Neuronal stem cell (in vitro differentiated cells): Measurements from ENCODE around the gene CCDC121.

Source experiments
- DNase-seq: peaks from one replicate; pipeline ENCODE4 v3.0.0-alpha.2; 2013; ENCODE audit warnings: low spot score
- H2AFZ ChIP-seq: one replicate; pipeline ENCODE4 v1.6.1; 2013; ENCODE audit warnings: mild to moderate bottlenecking, low read length, inconsistent platforms
- H2AK5ac ChIP-seq: 2 replicates; pipeline ENCODE4 v1.6.1; 2013; ENCODE audit warnings: low read depth, mild to moderate bottlenecking, inconsistent platforms, low read length, moderate library complexity, mixed read lengths
- H2BK120ac ChIP-seq: 2 replicates; pipeline ENCODE4 v1.6.1; 2013; ENCODE audit warnings: low read depth, mild to moderate bottlenecking, inconsistent platforms, low read length, moderate library complexity, mixed read lengths
- H2BK12ac ChIP-seq: one replicate; pipeline ENCODE4 v1.6.1; 2013; ENCODE audit warnings: low read length, inconsistent platforms
- H2BK15ac ChIP-seq: 2 replicates; pipeline ENCODE4 v1.6.1; 2013; ENCODE audit warnings: mild to moderate bottlenecking, low read length, inconsistent platforms, mixed read lengths
- H2BK5ac ChIP-seq: one replicate; pipeline ENCODE4 v1.6.1; 2013; ENCODE audit warnings: inconsistent platforms, mild to moderate bottlenecking, low read length, moderate library complexity
- H3K14ac ChIP-seq: one replicate; pipeline ENCODE4 v1.6.1; 2013; ENCODE audit warnings: low read length, inconsistent platforms
- H3K18ac ChIP-seq: 2 replicates; pipeline ENCODE4 v1.6.1; 2013; ENCODE audit warnings: low read length, inconsistent platforms
- H3K23ac ChIP-seq: 2 replicates; pipeline ENCODE4 v1.6.1; 2013; ENCODE audit warnings: low read depth, mild to moderate bottlenecking, mixed read lengths, low read length, inconsistent platforms; ENCODE audit not compliant: poor library complexity
- H3K27ac ChIP-seq: replicated peaks from 3 replicates; pipeline ENCODE4 v1.5.1; 2013; ENCODE audit warnings: low read length, inconsistent platforms
- H3K27me3 ChIP-seq, 3 experiments: 2 replicates each; pipeline ENCODE4 v1.6.1; 2013; ENCODE audit warnings: low read length in 3 of 3, mild to moderate bottlenecking in 2 of 3, inconsistent platforms in 1 of 3, low read depth in 1 of 3, mixed read lengths in 1 of 3, moderate library complexity in 1 of 3; ENCODE audit not compliant: control insufficient read depth in 3 of 3, insufficient read depth in 3 of 3
- H3K36me3 ChIP-seq, 2 donors: replicated peaks in 1 of 2; 2 replicates each; pipeline ENCODE4 v1.6.1; 2013; ENCODE audit warnings: low read length in 2 of 2; ENCODE audit not compliant: control insufficient read depth in 2 of 2, insufficient read depth in 2 of 2
- H3K4ac ChIP-seq: 2 replicates; pipeline ENCODE4 v1.6.1; 2013; ENCODE audit warnings: inconsistent platforms, mild to moderate bottlenecking, low read length, moderate library complexity
- H3K4me1 ChIP-seq, 2 donors: 1 replicate in 1 of 2; 2 replicates in 1 of 2; pipeline ENCODE4 v1.6.1; 2013; ENCODE audit warnings: low read length in 2 of 2, low read depth in 1 of 2; ENCODE audit not compliant: control insufficient read depth in 2 of 2, insufficient read depth in 1 of 2
- H3K4me2 ChIP-seq: one replicate; pipeline ENCODE4 v1.6.1; 2013; ENCODE audit warnings: mild to moderate bottlenecking, low read length, inconsistent platforms; ENCODE audit not compliant: insufficient read depth, poor library complexity, severe bottlenecking
- H3K4me3 ChIP-seq, 2 donors: 2 replicates each; pipeline ENCODE4 v1.5.1; 2013; ENCODE audit warnings: low read length in 2 of 2, mild to moderate bottlenecking in 2 of 2, inconsistent platforms in 1 of 2, moderate library complexity in 1 of 2
- H3K79me1 ChIP-seq: one replicate; pipeline ENCODE4 v1.6.1; 2013; ENCODE audit warnings: low read depth, mild to moderate bottlenecking, inconsistent platforms, low read length, moderate library complexity
- H3K9ac ChIP-seq: one replicate; pipeline ENCODE4 v1.6.1; 2013; ENCODE audit warnings: mild to moderate bottlenecking, low read depth, low read length, inconsistent platforms; ENCODE audit not compliant: poor library complexity
- H3K9me3 ChIP-seq, 2 donors: replicated peaks in 1 of 2; 2 replicates each; pipeline versions ENCODE3 to v1.6.1; 2013; ENCODE audit warnings: low read length in 2 of 2, mild to moderate bottlenecking in 2 of 2, inconsistent platforms in 1 of 2, low read depth in 1 of 2, mixed read lengths in 1 of 2, moderate library complexity in 1 of 2; ENCODE audit not compliant: control insufficient read depth in 2 of 2, insufficient read depth in 1 of 2
- H4K8ac ChIP-seq: one replicate; pipeline ENCODE4 v1.6.1; 2013; ENCODE audit warnings: low read depth, mild to moderate bottlenecking, inconsistent platforms, low read length, moderate library complexity
- H4K91ac ChIP-seq: one replicate; pipeline ENCODE4 v1.6.1; 2013; ENCODE audit warnings: low read length, low read depth, mild to moderate bottlenecking, inconsistent platforms; ENCODE audit not compliant: poor library complexity
- WGBS, 2 donors: extraction: QIAGEN DNeasy Blood & Tissue Kit; methylation state at CpG; one replicate each; pipeline ENCODE4 v1.1.7; 2013; ENCODE audit warnings: missing lambda C conversion rate in 2 of 2, mixed read lengths in 1 of 2; ENCODE audit not compliant: insufficient read length in 2 of 2, insufficient replicate concordance in 1 of 2; ENCODE audit errors: extremely low coverage in 2 of 2; 5-methylcytosine and 5-hydroxymethylcytosine counted together

CCDC121 gene

DNA sequence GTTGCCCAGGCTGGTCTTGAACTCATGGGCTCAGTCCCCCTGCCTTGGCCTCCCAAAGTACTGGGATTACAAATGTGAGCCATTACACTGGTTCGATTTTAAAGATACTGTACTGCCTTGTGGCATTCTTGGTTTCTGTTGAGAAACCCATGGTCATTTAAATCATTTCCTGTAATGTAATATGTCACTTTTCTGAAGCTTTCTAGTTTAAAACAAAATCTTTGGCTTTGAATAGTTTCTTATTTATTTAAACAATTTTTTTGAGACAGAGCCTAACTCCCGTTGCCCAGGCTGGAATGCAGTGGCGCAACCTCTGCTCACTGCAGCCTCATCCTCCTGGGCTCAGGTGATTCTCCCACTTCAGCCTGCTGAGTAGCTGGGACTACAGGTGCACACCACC, 37.1 kb downstream of the CCDC121 start:
- no peak for DNase-seq
- no peak overlapping the region for H3K4ac ChIP-seq
- H3K4me3 ChIP-seq, result no peak overlapping the region
- H3K9me3 ChIP-seq, result peaks cover 8 to 61% of the 10 kb centered on the region in 2 donors
- no peaks in the 10 kb centered on the region for H3K27me3 ChIP-seq
- peaks cover 0 to 3% of the 10 kb centered on the region in 2 donors for H3K36me3 ChIP-seq
- no CpG with 5 or more reads among the region's 3 CpGs for WGBS, 2 donors
- H4K91ac ChIP-seq, result no peak overlapping the region
- no peaks in the 10 kb centered on the region for H3K4me1 ChIP-seq
- H3K23ac ChIP-seq, result no peak overlapping the region
- no peak overlapping the region for H4K8ac ChIP-seq
- H2AFZ ChIP-seq, result no peak overlapping the region
- H2BK15ac ChIP-seq, result no peak overlapping the region
- no peak overlapping the region for H3K27ac ChIP-seq
- H2BK12ac ChIP-seq, result no peak overlapping the region
- no peak overlapping the region for H3K9ac ChIP-seq
- no peak overlapping the region for H2BK5ac ChIP-seq
- H3K18ac ChIP-seq, result no peak overlapping the region
- no peak overlapping the region for H3K4me2 ChIP-seq
- H3K79me1 ChIP-seq, result peaks cover 7% of the 10 kb centered on the region
- no peak overlapping the region for H3K14ac ChIP-seq
- no peak overlapping the region for H2BK120ac ChIP-seq
- no peak overlapping the region for H2AK5ac ChIP-seq

DNA sequence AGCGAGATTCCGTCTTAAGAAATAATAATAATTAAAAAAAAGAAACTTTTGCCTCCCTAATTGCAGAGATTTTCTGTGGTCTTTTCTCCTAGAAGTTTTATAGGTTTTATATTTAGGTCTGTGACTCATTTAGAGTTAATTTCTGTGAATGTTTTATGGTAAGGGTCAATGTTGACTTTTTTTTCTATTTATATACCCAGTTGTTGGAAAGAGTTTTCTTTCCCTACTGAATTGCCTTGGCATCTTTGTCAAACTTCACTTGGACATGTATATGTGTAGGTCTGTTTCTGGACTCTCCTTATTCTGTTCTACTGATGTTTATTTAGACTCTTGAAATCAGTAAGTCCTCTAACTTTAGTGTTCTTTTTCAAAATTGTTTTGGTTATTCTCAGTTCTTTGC, 40.5 kb downstream of the CCDC121 start:
- Histone ChIP-seq H3K14ac (no peak overlapping the region), H2AK5ac (no peak overlapping the region), H4K8ac (no peak overlapping the region), H2AFZ (no peak overlapping the region), H3K36me3 (peaks cover 0 to 2% of the 10 kb centered on the region in 2 donors), H3K4me3 (no peak overlapping the region), H3K9ac (no peak overlapping the region), H3K4ac (no peak overlapping the region), H3K23ac (no peak overlapping the region), H4K91ac (no peak overlapping the region), H2BK120ac (no peak overlapping the region), H3K4me1 (peaks cover 0 to 4% of the 10 kb centered on the region in 2 donors), H2BK5ac (no peak overlapping the region), H3K27ac (no peak overlapping the region), H3K18ac (no peak overlapping the region), H2BK15ac (no peak overlapping the region), H2BK12ac (no peak overlapping the region), H3K9me3 (peaks cover under 1 to 38% of the 10 kb centered on the region in 2 donors), H3K4me2 (no peak overlapping the region), H3K79me1 (peaks cover 8% of the 10 kb centered on the region), H3K27me3 (no peaks in the 10 kb centered on the region)
- no CpG with 5 or more reads among the region's 2 CpGs for WGBS, 2 donors
- no peak for DNase-seq

GRCh38 chr2:27587025-27587424, 41.8 kb downstream of the CCDC121 start:
- no peak overlapping the region for H3K23ac ChIP-seq
- H3K27ac ChIP-seq, result no peak overlapping the region
- no peaks in the 10 kb centered on the region for H3K36me3 ChIP-seq
- WGBS, 2 donors, result no CpG with 5 or more reads among the region's 2 CpGs
- no peak overlapping the region for H3K4ac ChIP-seq
- H3K27me3 ChIP-seq, result no peaks in the 10 kb centered on the region
- H3K14ac ChIP-seq, result no peak overlapping the region
- no peak overlapping the region for H2BK15ac ChIP-seq
- H3K4me1 ChIP-seq, result peaks cover 2 to 4% of the 10 kb centered on the region in 2 donors
- H3K4me3 ChIP-seq, result no peak overlapping the region
- no peak overlapping the region for H3K4me2 ChIP-seq
- H2BK120ac ChIP-seq, result no peak overlapping the region
- no peak for DNase-seq
- H3K9me3 ChIP-seq, result peaks cover 0 to 36% of the 10 kb centered on the region in 2 donors
- no peak overlapping the region for H2AFZ ChIP-seq
- no peak overlapping the region for H3K9ac ChIP-seq
- no peak overlapping the region for H4K8ac ChIP-seq
- H4K91ac ChIP-seq, result no peak overlapping the region
- no peak overlapping the region for H2AK5ac ChIP-seq
- H3K18ac ChIP-seq, result no peak overlapping the region
- peaks cover 7% of the 10 kb centered on the region for H3K79me1 ChIP-seq
- H2BK5ac ChIP-seq, result no peak overlapping the region
- H2BK12ac ChIP-seq, result no peak overlapping the region

DNA sequence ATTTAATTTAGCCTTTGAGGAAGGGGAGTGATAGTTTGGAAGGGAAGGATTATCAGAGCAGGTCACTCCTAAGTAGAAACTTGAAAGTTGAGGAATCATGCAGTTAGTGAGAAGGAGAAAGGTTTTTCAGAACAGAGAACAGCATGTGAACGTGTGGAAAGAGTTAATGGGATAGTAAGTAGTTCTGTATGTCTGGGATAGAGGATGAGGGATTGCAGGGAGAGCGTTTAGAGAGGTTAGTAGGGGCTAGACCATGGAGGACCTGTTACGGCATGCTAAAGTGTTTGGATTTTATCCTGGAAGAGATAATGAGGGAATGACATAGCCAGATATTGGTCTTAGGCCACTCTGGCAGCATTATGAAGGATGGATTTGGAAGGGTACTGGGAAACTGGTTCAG, 44.2 kb downstream of the CCDC121 start:
- H3K4ac ChIP-seq, result no peak overlapping the region
- H3K9ac ChIP-seq, result no peak overlapping the region
- H3K4me3 ChIP-seq, result peak overlapping the region in 1 of 2 donors; percentile 97
- WGBS, 2 donors, result no CpG with 5 or more reads among the region's 3 CpGs
- no peak overlapping the region for H3K23ac ChIP-seq
- H3K27me3 ChIP-seq, result no peaks in the 10 kb centered on the region
- H2BK120ac ChIP-seq, result no peak overlapping the region
- no peaks in the 10 kb centered on the region for H3K36me3 ChIP-seq
- peaks cover 2 to 4% of the 10 kb centered on the region in 2 donors for H3K4me1 ChIP-seq
- no peak overlapping the region for H3K14ac ChIP-seq
- no peak overlapping the region for H2BK12ac ChIP-seq
- H3K18ac ChIP-seq, result no peak overlapping the region
- H3K79me1 ChIP-seq, result peaks cover 5% of the 10 kb centered on the region
- no peak overlapping the region for H2AFZ ChIP-seq
- H3K9me3 ChIP-seq, result peaks cover 0 to 33% of the 10 kb centered on the region in 2 donors
- H4K8ac ChIP-seq, result no peak overlapping the region
- H2BK15ac ChIP-seq, result no peak overlapping the region
- DNase-seq, result no peak
- no peak overlapping the region for H3K4me2 ChIP-seq
- H2AK5ac ChIP-seq, result no peak overlapping the region
- no peak overlapping the region for H3K27ac ChIP-seq
- H4K91ac ChIP-seq, result no peak overlapping the region
- H2BK5ac ChIP-seq, result no peak overlapping the region
